Breast epithelium (tissue), 3 donors: Measurements from ENCODE around the gene WDR1.

Experiments
- POLR2A ChIP-seq: fragments of 450-650 bp; IDR thresholded peaks from one replicate; pipeline ENCODE4 v1.6.1; 2016; ENCODE audit warnings: antibody characterized with exemption, mild to moderate bottlenecking, moderate library complexity
- POLR2AphosphoS5 ChIP-seq, 3 donors: sonication (generic); formaldehyde crosslinking; IDR thresholded peaks; one replicate each; pipeline ENCODE4 v1.6.1; 2017; ENCODE audit warnings: antibody characterized with exemption in 3 of 3
- TF ChIP-seq, protein P1 (sequence below), 3 donors: fragments of 450-650 bp; IDR thresholded peaks; one replicate each; pipeline ENCODE4 v1.5.1; 2016 to 2017; ENCODE audit warnings: antibody characterized with exemption in 3 of 3, mild to moderate bottlenecking in 3 of 3, moderate library complexity in 3 of 3

GRCh38 chr4:10084651-10085358 is 31.8 kb downstream of the WDR1 start:
- TF ChIP-seq, protein P1, sequence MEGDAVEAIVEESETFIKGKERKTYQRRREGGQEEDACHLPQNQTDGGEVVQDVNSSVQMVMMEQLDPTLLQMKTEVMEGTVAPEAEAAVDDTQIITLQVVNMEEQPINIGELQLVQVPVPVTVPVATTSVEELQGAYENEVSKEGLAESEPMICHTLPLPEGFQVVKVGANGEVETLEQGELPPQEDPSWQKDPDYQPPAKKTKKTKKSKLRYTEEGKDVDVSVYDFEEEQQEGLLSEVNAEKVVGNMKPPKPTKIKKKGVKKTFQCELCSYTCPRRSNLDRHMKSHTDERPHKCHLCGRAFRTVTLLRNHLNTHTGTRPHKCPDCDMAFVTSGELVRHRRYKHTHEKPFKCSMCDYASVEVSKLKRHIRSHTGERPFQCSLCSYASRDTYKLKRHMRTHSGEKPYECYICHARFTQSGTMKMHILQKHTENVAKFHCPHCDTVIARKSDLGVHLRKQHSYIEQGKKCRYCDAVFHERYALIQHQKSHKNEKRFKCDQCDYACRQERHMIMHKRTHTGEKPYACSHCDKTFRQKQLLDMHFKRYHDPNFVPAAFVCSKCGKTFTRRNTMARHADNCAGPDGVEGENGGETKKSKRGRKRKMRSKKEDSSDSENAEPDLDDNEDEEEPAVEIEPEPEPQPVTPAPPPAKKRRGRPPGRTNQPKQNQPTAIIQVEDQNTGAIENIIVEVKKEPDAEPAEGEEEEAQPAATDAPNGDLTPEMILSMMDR (IDR thresholded peaks at IDR 0.05), result no peak
- TF ChIP-seq POLR2A (no peak), POLR2AphosphoS5 (IDR thresholded peaks at IDR 0.05) (no peak)
